Measurements from ENCODE around the gene ULBP2.
"Not testable (repeated sequence)": the region's sequence is repeated elsewhere in the genome, so short reads cannot be mapped to it uniquely, and the experiment has no call there.

Gene ULBP2, protein sequence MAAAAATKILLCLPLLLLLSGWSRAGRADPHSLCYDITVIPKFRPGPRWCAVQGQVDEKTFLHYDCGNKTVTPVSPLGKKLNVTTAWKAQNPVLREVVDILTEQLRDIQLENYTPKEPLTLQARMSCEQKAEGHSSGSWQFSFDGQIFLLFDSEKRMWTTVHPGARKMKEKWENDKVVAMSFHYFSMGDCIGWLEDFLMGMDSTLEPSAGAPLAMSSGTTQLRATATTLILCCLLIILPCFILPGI

DNA sequence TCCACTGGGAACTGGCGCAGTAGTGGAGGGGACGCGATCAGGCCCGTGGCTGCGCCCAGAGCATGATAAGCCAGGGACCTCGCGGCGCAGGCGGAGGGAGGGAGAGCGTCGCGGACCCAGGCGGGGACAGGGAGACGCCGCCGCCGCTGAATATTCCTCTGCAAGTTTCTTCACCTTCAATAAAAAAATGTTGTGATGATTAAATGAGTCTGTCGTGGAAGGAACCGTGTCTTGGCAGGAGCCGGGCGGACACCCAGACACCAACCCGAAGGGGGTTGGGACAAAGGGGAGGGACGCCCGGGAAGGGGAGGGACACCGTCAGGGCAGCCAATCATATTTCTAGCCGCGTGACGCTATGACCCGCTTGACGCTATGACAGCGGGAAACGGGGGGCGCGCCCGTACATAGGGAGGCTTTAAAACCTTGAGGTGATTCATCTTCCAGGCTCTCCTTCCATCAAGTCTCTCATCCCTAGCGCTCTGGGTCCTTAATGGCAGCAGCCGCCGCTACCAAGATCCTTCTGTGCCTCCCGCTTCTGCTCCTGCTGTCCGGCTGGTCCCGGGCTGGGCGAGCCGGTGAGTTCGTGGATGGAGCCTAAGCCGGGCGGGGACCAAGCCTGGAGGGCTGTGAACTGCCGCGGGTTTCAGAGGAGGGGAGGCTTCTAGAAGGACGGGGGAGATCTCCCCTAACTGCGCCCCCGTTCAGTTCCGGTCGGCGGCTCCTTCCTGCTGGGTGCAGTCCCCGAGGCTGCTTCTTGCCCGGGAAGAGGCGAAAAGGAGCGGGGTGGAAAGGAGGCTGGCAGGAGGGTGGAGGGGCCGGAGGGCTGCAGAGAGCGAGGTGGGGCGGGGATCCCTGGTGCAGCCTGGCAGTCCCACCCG, at the start of gene ULBP2:
ULBP2 (plus strand) TSS at position 432 of the 878 bp plus-strand sequence; CDS start at position 491, 59 bp downstream.
- DNase-seq: peak; percentile 96 to 97 (median 97)

DNA sequence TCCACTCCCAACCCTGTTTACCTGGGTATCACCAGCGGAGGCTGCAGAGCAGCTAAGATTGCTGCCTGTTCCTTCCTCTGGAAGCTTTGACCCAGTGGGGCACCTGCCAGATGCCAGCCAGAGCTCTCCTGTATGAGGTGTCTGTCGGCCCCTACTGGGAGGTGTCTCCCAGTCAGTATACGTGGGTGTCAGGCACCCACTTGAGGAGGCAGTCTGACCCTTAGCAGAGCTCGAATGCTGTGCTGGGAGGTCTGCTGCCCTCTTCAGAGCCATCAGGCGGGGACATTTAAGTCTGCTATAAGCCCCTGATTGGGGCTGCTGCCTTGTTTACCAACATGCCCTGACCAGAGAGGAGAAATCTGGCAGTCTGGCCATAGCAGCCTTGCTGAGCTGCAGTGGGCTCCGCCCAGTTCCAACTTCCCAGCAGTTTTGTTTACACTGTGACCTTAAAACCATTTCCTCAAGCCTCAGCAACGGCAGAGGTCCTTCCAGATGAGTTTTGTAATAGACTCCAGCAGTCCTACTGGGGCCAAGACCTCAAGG, 46.7 kb upstream of the ULBP2 start:
- peak in 2 of 3 donors; percentile 10 to 13 for DNase-seq

DNA sequence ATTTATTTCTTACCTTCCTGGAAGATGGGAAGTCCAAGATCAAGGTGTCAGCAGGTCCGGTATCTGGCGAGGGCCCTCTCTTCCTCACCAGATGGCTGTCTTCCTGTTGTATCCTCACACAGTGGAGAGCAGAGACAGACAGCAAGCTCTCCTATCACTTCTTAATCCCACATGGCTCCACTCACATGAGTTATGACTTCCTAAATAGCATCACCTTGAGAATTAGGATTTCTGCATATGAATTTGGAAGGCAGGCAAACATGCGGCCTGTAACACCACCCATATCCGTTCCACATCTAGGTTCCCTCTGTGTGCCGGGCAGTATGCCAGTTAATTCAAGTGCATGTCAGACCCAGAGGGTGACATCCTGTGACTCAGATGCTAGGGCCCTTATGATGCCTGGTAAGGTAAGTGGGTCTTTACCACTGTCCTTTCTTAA, 46.0 kb upstream of the ULBP2 start:
- DNase-seq: peak; percentile 33 to 57 (median 51)

DNA sequence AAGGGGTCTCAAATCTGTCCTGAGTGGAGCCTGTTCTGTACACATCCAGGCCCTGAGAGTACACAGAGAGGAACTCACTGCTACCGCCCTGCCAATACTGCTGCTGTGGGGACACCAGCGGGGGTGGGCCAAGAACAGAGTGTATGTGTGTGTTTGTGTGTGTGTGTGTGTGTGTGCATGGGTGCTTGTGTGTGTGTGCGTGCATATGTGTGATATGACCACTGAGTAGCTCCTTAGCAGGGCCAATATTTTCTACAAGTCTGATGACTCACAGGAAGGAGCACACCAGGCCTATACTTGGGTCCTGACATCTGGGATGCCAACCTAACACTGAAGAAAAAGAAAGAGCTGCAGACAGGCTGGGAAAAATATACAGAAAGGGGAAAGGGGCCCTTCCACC, 45.3 kb upstream of the ULBP2 start:
- peak in 1 of 3 donors; percentile 7 for DNase-seq

DNA sequence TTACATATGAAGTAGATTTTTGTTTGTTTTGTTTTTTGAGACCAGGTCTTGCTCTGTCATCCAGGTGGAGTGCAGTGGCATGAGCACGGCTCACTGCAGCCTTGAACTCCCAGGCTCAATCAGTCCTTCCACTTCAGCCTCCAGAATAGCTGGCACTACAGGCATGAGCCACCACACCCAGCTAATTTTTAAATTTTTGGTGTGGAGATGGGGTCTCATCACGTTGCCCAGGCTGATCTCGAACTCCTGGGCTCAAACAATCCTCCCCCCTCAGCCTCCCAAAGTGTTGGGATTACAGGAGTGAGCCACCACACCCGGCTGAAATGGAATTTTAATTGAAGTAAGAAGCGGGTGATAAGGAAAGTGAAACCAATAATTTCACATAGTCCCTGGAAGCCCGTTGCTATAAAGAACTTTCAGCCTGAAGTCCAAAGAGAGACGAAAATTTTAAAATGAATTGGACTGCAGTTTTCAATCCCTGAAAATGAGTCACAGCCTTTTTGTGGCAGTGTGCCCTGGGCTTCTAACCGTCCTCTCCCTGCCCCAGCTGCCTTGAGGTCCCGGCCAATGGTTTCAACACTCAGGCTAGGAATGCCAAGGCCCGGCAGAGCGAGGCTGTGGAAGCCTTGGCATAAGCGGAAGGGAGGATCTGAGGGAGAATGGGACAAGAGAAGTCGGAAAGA, 44.7 kb upstream of the ULBP2 start:
- DNase-seq: no peak

DNA sequence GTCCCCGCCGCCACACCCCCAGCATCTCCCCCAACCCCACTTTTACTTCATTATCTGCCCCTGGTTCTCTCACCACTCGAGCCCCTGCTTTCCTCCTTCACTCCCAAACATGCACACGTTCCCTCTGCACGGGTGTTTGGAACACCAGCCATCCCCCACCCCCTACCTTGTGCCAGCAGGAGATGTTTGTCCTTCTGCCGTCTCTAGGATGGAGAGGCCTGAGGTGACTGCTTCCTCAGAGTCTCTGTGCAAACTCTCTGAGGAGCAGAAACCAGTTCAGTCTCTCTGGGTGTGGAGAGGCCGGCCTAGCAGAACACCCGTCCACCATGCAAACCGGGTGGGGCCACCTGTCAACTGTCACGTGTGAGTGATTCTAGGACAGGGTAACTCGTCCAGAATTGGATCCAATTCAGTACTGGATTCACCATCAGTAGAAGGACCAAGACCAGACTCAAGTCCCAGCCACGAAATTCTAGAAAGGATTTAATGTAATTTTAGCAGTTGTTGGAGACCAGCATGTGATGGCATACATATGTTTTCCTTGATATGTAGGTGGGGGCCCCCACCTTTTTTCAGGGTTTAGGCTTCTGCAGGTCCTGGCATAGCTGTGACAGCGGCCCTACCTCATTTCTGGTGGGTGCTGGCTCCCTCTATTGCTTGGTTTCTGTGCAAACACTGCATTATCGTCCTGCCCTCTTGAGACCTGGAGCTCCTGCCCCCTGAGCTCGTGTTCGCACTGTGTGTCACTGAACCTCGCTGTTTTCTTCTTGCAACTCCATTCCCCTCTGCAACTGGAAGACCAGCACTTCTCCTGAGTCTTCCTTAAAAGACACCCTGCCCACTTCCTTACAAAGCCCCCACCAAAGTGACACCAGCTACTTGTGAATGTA, 43.7 kb upstream of the ULBP2 start, which contains the start of gene RAET1E:
RAET1E (minus strand) TSS at position 259 of the 890 bp plus-strand sequence. CDS start 7,212 bp downstream, outside the sequence.
- DNase-seq: no peak

DNA sequence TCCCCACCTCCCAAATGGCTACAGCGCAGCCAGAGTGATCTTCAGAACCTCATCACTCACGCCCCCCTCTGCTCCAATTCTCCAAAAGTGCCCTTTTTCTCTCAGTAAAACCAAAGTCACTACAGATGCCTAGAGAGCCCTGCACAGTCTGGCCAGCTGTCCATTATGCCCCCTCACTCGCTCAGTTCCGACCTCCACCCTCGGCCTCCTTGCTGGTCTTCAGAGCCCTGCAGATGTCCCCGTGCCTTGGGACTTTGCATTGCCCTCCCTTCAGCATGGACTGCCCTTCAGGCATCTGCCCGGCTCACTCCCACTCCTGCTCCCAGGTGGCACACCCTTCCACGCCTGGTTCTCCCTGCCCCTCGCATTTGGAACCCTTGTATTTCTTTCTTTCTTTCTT, 42.8 kb upstream of the ULBP2 start:
- DNase-seq: no peak

DNA sequence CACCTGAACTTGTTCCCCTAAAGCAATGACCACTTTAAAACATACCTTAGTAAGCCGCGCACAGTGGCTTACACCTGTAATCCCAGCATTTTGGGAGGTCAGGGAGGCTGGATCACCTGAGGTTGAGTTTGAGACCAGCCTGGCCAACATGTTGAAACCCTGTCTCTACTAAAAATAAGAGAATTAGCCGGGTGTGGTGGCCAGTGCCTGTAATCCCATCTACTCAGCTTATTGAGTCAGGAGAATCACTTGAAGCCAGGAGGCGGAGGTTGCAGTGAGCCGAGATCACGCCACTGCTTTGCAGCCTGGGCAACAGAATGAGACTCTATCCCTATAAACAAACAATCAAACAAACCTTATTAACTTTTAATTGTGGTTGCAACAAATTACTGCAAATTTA, 42.3 kb upstream of the ULBP2 start:
- no peak for DNase-seq

DNA sequence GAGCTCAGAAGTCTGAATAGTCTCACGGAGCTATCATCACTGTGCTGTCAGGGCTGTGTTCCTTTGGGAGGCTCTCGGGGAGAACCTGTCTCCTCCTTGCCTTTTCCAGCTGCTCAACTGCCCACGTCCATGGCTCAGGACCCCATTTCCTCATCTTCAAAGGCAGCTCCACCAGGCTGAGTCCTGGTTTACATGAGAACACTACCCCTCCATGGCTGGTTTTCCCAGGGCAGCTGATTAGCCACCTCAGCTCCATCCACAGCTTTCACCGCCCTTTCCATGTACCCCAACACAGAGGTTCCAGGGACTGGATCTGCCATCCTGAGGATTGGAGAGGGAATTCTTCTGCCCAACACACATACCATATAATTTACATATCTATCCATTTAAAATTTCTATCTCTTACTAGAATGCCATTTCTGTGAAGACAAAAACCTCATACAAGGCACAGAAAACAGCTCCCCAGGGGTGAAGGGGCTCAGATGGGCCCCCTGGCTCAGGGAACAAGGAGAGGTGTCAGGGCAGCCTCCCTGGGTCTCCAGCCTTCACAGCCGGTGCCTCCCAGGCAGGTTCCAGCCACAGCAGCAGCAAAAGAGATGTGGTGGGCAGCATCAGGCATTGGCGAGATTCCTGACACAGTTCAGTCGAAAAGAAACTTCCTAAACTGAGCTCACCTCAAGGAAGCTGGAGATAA, 41.7 kb upstream of the ULBP2 start:
- no peak for DNase-seq

DNA sequence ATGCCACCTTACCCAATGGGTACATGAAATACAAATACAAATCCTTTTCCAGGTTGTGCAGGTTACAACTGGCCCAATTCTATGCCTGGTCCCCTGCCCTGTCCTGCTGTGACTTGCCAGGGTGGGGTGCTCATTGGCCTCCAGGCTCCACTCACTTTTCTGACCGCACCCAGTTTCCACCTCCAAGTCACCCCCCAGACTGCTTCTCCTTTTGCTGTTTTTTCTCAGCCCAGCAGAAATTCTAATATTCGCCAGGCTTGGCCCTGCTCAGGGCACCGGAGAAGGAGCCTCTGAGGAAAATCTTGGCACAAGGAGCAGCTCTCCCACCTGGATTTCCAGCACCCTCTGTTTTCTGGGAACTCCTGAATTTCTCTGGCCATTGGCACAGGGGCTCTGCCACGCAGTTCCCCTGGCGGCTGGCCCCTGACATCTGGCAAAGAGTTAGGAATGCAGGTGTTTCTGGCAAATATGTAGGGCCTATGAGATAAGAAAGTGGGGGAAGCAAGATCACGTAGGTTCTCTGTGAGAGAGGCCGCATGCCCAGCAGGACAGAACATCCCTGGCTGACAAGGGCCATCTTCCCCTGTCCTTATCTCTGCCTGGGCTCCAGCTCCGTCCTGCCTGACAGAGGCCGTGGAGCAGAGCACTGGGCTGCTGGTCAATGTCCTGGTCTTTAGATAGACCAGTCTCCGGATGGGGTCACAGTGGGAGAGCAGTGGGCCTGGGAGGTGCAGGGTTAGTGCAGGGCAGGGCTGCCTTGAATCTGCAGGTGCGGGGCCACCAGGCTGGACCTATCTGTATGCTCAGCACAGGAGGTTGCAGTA, 41.0 kb upstream of the ULBP2 start:
- no peak for DNase-seq

DNA sequence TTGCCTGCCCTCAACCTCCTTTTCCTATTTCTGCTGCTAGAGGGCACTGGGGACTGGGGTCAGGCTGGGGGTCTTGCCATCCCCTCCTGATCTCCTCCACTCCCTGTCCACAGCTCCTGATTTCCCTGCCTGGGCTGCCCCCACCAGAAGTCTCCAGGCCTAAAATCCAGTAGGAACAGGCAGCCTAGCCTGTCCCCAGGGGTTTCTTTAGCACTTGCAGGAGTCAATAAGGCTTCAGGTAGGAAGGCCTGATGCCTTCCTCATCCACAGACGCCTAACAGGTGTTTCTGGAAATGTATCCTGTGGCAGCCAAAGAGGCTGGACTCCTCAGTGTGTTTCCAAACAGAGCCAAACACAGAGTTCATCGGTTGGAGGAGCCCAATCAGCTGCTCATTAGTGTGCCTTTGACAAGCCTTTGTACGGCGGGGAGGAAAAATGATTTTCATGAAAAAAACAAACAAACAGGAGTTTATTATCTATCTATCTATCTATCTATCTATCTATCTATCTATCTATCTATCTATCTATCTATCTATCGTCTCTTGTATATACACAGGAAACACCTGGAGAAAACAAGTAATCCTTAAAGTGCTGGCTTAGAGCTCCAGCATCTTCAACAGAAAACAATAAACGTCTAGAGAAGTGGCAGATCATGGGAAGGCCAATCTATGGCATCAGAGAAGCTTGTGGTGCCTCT, 40.2 kb upstream of the ULBP2 start:
- DNase-seq: no peak

DNA sequence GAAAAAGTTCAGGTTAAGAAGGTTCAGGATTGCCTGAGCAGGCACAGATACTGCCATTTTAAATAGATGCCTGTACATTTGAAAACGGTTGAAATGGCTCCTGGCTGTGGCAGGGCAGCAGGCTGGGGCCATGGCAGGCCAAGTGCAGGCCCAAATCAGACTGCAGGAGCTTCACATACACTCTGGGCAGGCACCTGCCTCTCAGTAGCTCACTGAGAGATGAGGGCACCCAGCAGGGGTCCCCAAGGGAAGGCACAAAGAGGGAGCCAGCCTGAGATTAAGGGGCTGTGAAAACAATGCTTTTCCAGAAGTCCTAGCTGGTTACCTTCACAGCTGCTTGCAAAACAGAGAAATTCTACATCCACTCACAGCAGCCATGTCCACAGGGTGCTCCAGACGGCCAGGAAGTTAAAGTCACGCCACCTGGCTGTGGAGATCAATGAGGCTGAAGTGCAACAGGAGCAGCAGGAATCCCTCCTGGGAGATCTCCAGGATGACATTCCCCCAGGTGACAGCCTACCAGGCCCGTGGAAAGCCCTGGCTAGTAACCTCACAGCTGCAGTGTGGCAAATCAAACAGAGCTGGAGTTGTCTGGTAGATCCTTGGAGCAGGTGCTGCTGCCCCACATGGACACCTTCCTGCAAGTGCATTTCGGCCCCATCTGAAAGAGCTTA, 37.7 kb upstream of the ULBP2 start:
- DNase-seq: no peak

DNA sequence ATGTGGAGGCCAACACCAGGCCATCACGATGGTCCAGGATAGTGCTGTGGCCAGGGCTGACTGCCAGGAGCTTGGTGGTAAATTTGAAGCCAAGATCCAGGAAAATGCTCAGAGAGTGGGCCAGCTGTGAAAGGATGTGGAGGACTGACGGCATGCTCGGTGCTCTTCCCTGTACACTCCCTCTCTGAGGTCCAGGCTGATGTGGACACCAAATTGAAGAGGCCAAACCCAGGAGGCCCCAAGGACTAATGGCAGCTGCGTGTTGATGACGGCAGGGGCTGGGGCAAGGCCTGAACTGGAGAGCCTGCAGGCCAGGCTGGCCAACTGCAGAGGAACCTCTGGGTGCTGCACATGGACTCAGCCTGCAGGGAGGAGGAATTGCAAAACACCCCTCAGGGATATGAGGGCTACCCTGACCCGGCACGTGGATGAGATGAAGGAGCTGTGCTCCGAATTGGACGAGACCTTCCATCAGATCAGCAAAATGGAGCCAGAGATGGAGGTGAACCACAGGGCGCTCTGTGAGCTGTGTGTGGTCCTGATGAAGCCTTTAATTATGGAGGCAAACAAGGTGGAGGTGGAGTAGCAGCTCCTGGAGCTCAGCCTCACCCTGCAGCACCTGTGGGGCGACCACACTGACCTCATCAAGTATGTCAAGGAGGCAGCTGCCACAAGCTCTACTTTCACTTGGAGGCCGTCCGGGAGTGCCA, 37.0 kb upstream of the ULBP2 start:
- no peak for DNase-seq

DNA sequence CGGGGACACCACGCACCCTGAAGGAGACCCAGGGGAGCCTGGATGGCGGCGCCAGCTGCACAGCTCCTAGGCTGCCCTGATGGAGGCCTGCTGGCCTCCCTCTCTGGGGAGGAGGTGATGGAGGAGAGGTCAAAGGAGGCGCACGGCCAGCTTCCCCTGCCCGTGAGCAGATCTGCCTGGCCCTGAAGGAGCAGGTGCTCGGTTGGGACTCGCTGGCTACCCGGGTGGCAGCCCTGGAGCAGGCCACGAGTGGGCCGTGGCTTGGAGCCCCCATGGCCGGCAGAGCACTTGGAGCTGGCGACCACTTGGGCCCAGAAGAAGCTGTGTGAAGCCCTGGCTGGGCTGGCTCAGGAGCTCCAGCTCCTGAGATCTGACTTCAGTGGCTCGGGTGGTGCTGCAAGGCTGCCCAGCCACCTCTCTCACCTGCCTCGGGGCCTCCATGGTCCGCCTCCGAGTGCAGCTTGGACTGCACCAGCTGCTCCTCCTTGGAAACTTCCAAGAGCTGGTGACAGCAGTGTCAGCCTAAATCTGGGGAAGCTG, 36.4 kb upstream of the ULBP2 start:
- DNase-seq: no peak

DNA sequence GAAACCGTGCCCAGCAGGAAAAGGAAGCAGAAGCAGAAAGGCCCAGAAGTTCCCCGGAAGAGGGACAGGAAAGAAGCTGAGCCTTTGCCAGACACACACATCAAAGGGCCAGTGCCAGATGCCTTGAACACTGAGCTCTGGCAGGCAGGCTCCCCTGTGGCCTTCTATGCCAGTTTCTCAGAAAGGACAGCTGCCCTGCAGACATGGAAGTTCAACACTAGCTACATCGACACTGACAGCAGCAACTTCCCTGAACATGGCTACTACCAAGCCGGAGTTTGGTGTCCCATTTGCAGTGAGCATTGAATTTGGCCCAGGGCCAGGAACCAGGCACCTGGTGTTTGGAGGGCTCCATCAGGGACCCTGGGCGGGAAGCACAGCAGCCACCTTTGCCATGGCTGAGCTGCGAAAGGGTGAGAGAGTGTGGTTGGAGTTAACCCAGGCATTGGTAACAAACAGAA, 35.9 kb upstream of the ULBP2 start:
- no peak for DNase-seq

DNA sequence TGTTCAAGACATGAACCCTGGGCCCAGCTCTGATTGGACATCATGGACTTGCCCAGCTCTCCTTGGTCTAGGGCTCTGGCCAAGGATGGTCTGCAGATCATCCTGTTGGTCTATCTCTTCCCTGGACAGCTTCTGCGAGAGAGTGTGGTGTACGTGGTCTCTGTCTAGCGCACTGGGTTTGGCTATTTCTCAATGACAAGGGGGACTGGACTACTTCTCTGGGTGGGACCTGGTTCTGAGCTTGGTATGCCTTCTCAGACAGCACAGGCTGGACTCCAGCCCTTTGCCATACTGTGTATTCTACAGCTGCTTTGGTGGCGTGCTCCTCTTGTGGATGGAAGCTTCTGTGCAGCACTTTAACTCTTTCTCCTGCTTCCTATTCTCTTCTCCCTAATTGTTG, 35.4 kb upstream of the ULBP2 start:
- no peak for DNase-seq

DNA sequence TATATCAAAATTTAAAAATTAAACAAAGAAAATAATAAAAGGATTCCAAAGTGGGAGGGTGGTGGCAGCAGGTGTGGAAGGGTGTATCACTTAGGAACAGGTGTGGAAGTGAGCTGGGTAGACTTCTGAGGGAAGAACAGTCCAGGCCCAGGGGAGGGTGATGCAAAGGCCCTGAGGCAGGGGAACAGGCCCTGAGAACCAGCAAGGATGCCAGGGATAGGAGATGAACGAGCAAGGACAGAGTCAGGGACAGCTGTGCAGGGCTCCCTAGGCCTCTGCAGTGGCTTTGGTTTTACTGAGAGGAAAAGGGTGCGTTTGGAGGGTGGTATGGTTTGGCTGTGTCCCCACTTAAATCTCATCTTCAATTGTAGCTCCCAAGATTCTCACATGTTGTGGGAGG, 34.5 kb upstream of the ULBP2 start:
- DNase-seq: no peak

DNA sequence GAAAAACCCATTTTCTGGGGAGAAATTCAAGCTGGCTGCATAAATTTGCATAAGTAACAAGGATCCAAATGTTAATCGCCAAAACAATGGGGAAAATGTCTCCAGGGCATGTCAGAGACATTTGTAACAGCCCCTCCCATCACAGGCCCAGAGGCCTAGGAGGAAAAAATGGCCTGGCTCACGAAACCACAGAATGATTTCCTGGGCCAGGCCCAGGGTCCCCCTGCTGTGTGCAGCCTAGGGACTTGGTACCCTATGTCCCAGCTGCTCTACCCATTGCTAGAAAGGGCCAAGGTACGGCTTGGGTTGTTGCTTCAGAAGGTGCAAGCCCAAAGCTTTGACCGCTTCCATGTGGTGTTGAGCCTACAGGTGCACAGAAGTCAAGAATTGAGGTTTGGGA, 33.3 kb upstream of the ULBP2 start:
- not testable (repeated sequence) for DNase-seq

Data from suppressor macrophage treated with lipopolysaccharide for 1 hour (primary cell).